Breast epithelium (tissue), 3 donors: Measurements from ENCODE around the gene APLF.
"Not testable (repeated sequence)": the region's sequence is repeated elsewhere in the genome, so short reads cannot be mapped to it uniquely, and the experiment has no call there.

Experiments
- POLR2A ChIP-seq: fragments of 450-650 bp; IDR thresholded peaks from one replicate; pipeline ENCODE4 v1.6.1; 2016; ENCODE audit warnings: antibody characterized with exemption, mild to moderate bottlenecking, moderate library complexity
- POLR2AphosphoS5 ChIP-seq, 3 donors: sonication (generic); formaldehyde crosslinking; IDR thresholded peaks; one replicate each; pipeline ENCODE4 v1.6.1; 2017; ENCODE audit warnings: antibody characterized with exemption in 3 of 3
- TF ChIP-seq, protein P1 (sequence below), 3 donors: fragments of 450-650 bp; IDR thresholded peaks; one replicate each; pipeline ENCODE4 v1.5.1; 2016 to 2017; ENCODE audit warnings: antibody characterized with exemption in 3 of 3, mild to moderate bottlenecking in 3 of 3, moderate library complexity in 3 of 3

DNA sequence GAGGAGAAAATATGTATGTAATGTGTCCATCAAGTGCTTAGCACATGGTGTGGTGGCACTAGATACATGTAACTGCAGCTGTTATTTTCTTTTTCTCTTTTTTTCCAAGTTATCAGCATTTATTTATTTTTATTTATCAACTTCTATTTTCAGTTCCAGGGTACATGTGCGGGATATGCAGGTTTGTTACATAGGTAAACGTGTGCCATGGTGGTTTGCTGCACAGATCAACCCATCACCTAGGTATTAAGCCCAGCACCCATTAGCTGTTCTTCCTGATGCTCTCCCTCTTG is 128.1 kb downstream of the APLF start:
- TF ChIP-seq, protein P1, sequence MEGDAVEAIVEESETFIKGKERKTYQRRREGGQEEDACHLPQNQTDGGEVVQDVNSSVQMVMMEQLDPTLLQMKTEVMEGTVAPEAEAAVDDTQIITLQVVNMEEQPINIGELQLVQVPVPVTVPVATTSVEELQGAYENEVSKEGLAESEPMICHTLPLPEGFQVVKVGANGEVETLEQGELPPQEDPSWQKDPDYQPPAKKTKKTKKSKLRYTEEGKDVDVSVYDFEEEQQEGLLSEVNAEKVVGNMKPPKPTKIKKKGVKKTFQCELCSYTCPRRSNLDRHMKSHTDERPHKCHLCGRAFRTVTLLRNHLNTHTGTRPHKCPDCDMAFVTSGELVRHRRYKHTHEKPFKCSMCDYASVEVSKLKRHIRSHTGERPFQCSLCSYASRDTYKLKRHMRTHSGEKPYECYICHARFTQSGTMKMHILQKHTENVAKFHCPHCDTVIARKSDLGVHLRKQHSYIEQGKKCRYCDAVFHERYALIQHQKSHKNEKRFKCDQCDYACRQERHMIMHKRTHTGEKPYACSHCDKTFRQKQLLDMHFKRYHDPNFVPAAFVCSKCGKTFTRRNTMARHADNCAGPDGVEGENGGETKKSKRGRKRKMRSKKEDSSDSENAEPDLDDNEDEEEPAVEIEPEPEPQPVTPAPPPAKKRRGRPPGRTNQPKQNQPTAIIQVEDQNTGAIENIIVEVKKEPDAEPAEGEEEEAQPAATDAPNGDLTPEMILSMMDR (IDR thresholded peaks at IDR 0.05) = not testable (repeated sequence)
- TF ChIP-seq POLR2A; POLR2AphosphoS5 (IDR thresholded peaks at IDR 0.05): not testable (repeated sequence)
